H9 (cell line): ENCODE measurements around the gene ITPR1. TPM values are rescaled to one million over a fixed set of nuclear protein-coding genes. Genes with fewer than 3 reads are reported as not detected.

ENCODE experiments used
- DNase-seq: peaks from one replicate; pipeline ENCODE4 v3.0.0-alpha.2; 2017
- H2AFZ ChIP-seq: one replicate; pipeline ENCODE4 v1.6.1; 2013; ENCODE audit warnings: mild to moderate bottlenecking, low read length, control low read depth, moderate library complexity
- H2AK5ac ChIP-seq: 2 replicates; pipeline ENCODE4 v1.6.1; 2013; ENCODE audit warnings: low read length, control low read depth, mixed read lengths; ENCODE audit not compliant: insufficient read length
- H2BK120ac ChIP-seq: one replicate; pipeline ENCODE4 v1.6.1; 2013; ENCODE audit warnings: low read depth, mild to moderate bottlenecking, low read length, control low read depth, inconsistent platforms; ENCODE audit not compliant: poor library complexity, severe bottlenecking
- H2BK12ac ChIP-seq: 2 replicates; pipeline ENCODE4 v1.6.1; 2013; ENCODE audit warnings: low read length, control low read depth, mixed read lengths, low read depth; ENCODE audit not compliant: insufficient read length
- H2BK15ac ChIP-seq: 2 replicates; pipeline ENCODE4 v1.6.1; 2013; ENCODE audit warnings: low read depth, low read length, control low read depth
- H2BK20ac ChIP-seq: one replicate; pipeline ENCODE4 v1.6.1; 2013; ENCODE audit warnings: low read depth, mild to moderate bottlenecking, low read length, control low read depth, inconsistent platforms; ENCODE audit not compliant: poor library complexity, severe bottlenecking
- H2BK5ac ChIP-seq: 2 replicates; pipeline ENCODE4 v1.6.1; 2013; ENCODE audit warnings: low read length, control low read depth, mixed read lengths; ENCODE audit not compliant: insufficient read length
- H3K14ac ChIP-seq: 2 replicates; pipeline ENCODE4 v1.6.1; 2013; ENCODE audit warnings: low read length, control low read depth; ENCODE audit not compliant: insufficient read depth
- H3K18ac ChIP-seq: 2 replicates; pipeline ENCODE4 v1.6.1; 2013; ENCODE audit warnings: low read depth, mild to moderate bottlenecking, mixed read lengths, low read length, control low read depth; ENCODE audit not compliant: insufficient read length
- H3K23ac ChIP-seq: 2 replicates; pipeline ENCODE4 v1.6.1; 2013; ENCODE audit warnings: low read length, control low read depth, mixed read lengths, low read depth; ENCODE audit not compliant: insufficient read length
- H3K23me2 ChIP-seq: 2 replicates; pipeline ENCODE4 v1.6.1; 2013; ENCODE audit warnings: low read depth, mild to moderate bottlenecking, mixed read lengths, low read length, control low read depth; ENCODE audit not compliant: insufficient read length, poor library complexity, severe bottlenecking
- H3K27ac ChIP-seq: 2 replicates; pipeline ENCODE4 v1.5.1; 2013; ENCODE audit warnings: low read length, control low read depth, mixed read lengths, low read depth; ENCODE audit not compliant: insufficient read length
- H3K27me3 ChIP-seq: 2 replicates; pipeline ENCODE4 v1.6.1; 2013; ENCODE audit warnings: low read length, control low read depth, inconsistent platforms; ENCODE audit not compliant: insufficient read depth
- H3K4ac ChIP-seq: 2 replicates; pipeline ENCODE4 v1.6.1; 2013; ENCODE audit warnings: low read depth, mild to moderate bottlenecking, control low read depth, inconsistent platforms, low read length, moderate library complexity
- H3K4me1 ChIP-seq: 2 replicates; pipeline ENCODE4 v1.6.1; 2013; ENCODE audit warnings: low read length, control low read depth, inconsistent platforms; ENCODE audit not compliant: insufficient read depth
- H3K4me2 ChIP-seq: 2 replicates; pipeline ENCODE4 v1.6.1; 2013; ENCODE audit warnings: low read length, control low read depth, mixed read lengths; ENCODE audit not compliant: insufficient read length, insufficient read depth
- H3K56ac ChIP-seq: 2 replicates; pipeline ENCODE4 v1.6.1; 2013; ENCODE audit warnings: low read depth, mild to moderate bottlenecking, mixed read lengths, low read length, control low read depth; ENCODE audit not compliant: insufficient read length
- H3K79me1 ChIP-seq: 2 replicates; pipeline ENCODE4 v1.6.1; 2013; ENCODE audit warnings: low read depth, mild to moderate bottlenecking, moderate library complexity, low read length, control low read depth, inconsistent platforms; ENCODE audit not compliant: insufficient read depth, poor library complexity, severe bottlenecking
- H3K79me2 ChIP-seq: 2 replicates; pipeline ENCODE4 v1.6.1; 2013; ENCODE audit warnings: low read length, control low read depth, inconsistent platforms; ENCODE audit not compliant: insufficient read depth
- H3K9ac ChIP-seq: 2 replicates; pipeline ENCODE4 v1.6.1; 2013; ENCODE audit warnings: low read length, control low read depth, mixed read lengths; ENCODE audit not compliant: insufficient read length; ENCODE audit errors: extremely low read depth
- H3K9me3 ChIP-seq: one replicate; pipeline ENCODE4 v1.6.1; 2013; ENCODE audit warnings: low read depth, low read length, inconsistent platforms; ENCODE audit not compliant: control insufficient read depth
- H3T11ph ChIP-seq: one replicate; pipeline ENCODE4 v1.6.1; 2013; ENCODE audit warnings: mild to moderate bottlenecking, low read length, control low read depth, inconsistent platforms
- H4K20me1 ChIP-seq: one replicate; pipeline ENCODE4 v1.6.1; 2013; ENCODE audit not compliant: control insufficient read depth, insufficient read length, insufficient read depth
- H4K5ac ChIP-seq: 2 replicates; pipeline ENCODE4 v1.6.1; 2013; ENCODE audit warnings: low read depth, mild to moderate bottlenecking, mixed read lengths, low read length, control low read depth; ENCODE audit not compliant: insufficient read length
- H4K8ac ChIP-seq: replicated peaks from 2 replicates; pipeline ENCODE4 v1.6.1; 2013; ENCODE audit warnings: low read length, control low read depth, mixed read lengths, low read depth; ENCODE audit not compliant: insufficient read length
- H4K91ac ChIP-seq: 2 replicates; pipeline ENCODE4 v1.6.1; 2013; ENCODE audit warnings: low read depth, mild to moderate bottlenecking, moderate library complexity, mixed read lengths, low read length, control low read depth; ENCODE audit not compliant: insufficient read length
- H3K27ac Mint-ChIP-seq, 3 experiments: 2 replicates in 2 of 3; 3 replicates in 1 of 3; pipeline ENCODE4 v1.8.0; 2020 to 2021; ENCODE audit warnings: mixed read lengths in 3 of 3, mild to moderate bottlenecking in 1 of 3, moderate library complexity in 1 of 3
- H3K27me3 Mint-ChIP-seq: 2 replicates; pipeline ENCODE4 v1.8.0; 2021; ENCODE audit warnings: low read depth, mild to moderate bottlenecking, moderate library complexity, mixed read lengths
- H3K36me3 Mint-ChIP-seq, 3 experiments: 2 replicates in 2 of 3; 3 replicates in 1 of 3; pipeline ENCODE4 v1.8.0; 2020 to 2021; ENCODE audit warnings: low read depth in 3 of 3, mixed read lengths in 3 of 3; ENCODE audit not compliant: insufficient read depth in 1 of 3
- H3K4me1 Mint-ChIP-seq, 2 experiments: 2 replicates each; pipeline ENCODE4 v1.8.0; 2020; ENCODE audit warnings: mixed read lengths in 2 of 2
- H3K4me3 Mint-ChIP-seq, 2 experiments: 2 replicates in 1 of 2; 3 replicates in 1 of 2; pipeline ENCODE4 v1.8.0; 2020 to 2021; ENCODE audit warnings: mild to moderate bottlenecking in 2 of 2, mixed read lengths in 2 of 2, moderate library complexity in 1 of 2
- H3K9me3 Mint-ChIP-seq, 2 experiments: 2 replicates in 1 of 2; 3 replicates in 1 of 2; pipeline ENCODE4 v1.8.0; 2020; ENCODE audit warnings: mild to moderate bottlenecking in 2 of 2, mixed read lengths in 2 of 2, moderate library complexity in 1 of 2
- CTCF ChIP-seq: fragments of 200-600 bp; sonication (generic); conservative IDR thresholded peaks from 3 replicates; pipeline ENCODE4 v1.8.0; 2021; ENCODE audit warnings: antibody characterized with exemption, mild to moderate bottlenecking
- WGBS: extraction: QIAGEN DNeasy Blood & Tissue Kit; methylation state at CpG from one replicate; pipeline ENCODE4 v1.1.7; 2013; ENCODE audit warnings: missing lambda C conversion rate, low lambda C conversion rate, mixed read lengths; ENCODE audit not compliant: insufficient read length; ENCODE audit errors: extremely low coverage; 5-methylcytosine and 5-hydroxymethylcytosine counted together
- total RNA-seq: library from RNA; stranded (reverse); gene quantifications from 2 replicates; pipeline ENCODE4 v1.2.1, GENCODE V29; 2021

Gene ITPR1
- total RNA-seq, 1 experiment from 2014 or later = 4.2 TPM

- Histone ChIP-seq H3K27ac (no peak overlapping the region), H3K4me2 (no peak overlapping the region), H3K4me1 (no peaks in the 10 kb centered on the region), H4K5ac (no peak overlapping the region), H3K79me2 (no peaks in the 10 kb centered on the region), H3T11ph (no peak overlapping the region), H2BK15ac (no peak overlapping the region), H2BK12ac (no peak overlapping the region), H3K9me3 (no peaks in the 10 kb centered on the region), H3K9ac (no peak overlapping the region), H3K23ac (no peak overlapping the region), H3K23me2 (no peaks in the 10 kb centered on the region), H3K79me1 (no peaks in the 10 kb centered on the region), H2AK5ac (no peak overlapping the region), H4K8ac (no peak overlapping the region), H4K20me1 (no peaks in the 10 kb centered on the region), H2BK120ac (no peak overlapping the region), H4K91ac (no peak overlapping the region), H3K4ac (no peak overlapping the region), H3K14ac (no peak overlapping the region), H2BK5ac (no peak overlapping the region), H3K56ac (no peak overlapping the region), H3K27me3 (no peaks in the 10 kb centered on the region), H2BK20ac (no peak overlapping the region), H2AFZ (no peak overlapping the region), H3K18ac (no peak overlapping the region)
- no peaks in the 10 kb centered on the region for H3K9me3 Mint-ChIP-seq
- H3K27ac Mint-ChIP-seq = no peak overlapping the region; a peak in 1 of 7 replicates
- peaks cover 3 to 9% of the 10 kb centered on the region in 2 experiments; a peak in 1 of 4 replicates for H3K4me1 Mint-ChIP-seq
- no peak for TF ChIP-seq CTCF
- no CpG with 5 or more reads among the region's 3 CpGs for WGBS
- H3K27me3 Mint-ChIP-seq = no peaks in the 10 kb centered on the region
- peaks cover 0 to 14% (median 6%) of the 10 kb centered on the region in 3 experiments; a peak in 4 of 7 replicates for H3K36me3 Mint-ChIP-seq
- no peak overlapping the region for H3K4me3 Mint-ChIP-seq
- no peak for DNase-seq
Measured at GRCh38 chr3:4782095-4782494, 288.9 kb downstream of the ITPR1 start.
